ENCODE data around the gene CCDC146. TPM values are rescaled to one million over a fixed set of nuclear protein-coding genes. Genes with fewer than 3 reads are reported as not detected.

Gene CCDC146
- total RNA-seq, 4 donors from 2014 or later, result 11.9 to 16.1 (median 15.5) TPM

DNA sequence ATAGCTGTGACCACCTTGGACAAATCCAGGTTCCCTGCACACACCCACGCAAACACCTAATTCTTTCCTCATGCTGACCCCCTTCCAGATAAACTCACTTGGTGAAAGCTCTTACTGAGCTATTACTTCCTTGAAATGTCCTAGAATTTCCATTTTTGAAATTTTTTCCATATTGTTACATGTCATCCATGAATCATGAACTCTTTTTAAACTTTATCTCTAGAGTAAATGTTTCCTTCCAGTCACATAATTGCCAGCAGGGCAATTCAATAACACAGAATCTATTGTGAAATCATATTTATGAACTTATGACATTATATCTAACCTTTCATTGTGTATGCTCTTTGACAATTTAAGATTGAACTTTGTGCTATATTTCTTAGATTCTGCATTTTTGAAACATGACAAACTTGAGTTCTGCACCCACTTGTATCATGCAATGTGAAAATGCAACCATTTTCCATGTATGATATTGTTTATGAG lies 104.0 kb downstream of the CCDC146 start:
- no peak for TF ChIP-seq CTCF (IDR thresholded peaks at IDR 0.05; ENCODE audit: low read depth)

- no peak for TF ChIP-seq CTCF (IDR thresholded peaks at IDR 0.05; ENCODE audit: low read depth)
These were observed 110.1 kb downstream of the CCDC146 start for GRCh38 chr7:77232467-77232866.

DNA sequence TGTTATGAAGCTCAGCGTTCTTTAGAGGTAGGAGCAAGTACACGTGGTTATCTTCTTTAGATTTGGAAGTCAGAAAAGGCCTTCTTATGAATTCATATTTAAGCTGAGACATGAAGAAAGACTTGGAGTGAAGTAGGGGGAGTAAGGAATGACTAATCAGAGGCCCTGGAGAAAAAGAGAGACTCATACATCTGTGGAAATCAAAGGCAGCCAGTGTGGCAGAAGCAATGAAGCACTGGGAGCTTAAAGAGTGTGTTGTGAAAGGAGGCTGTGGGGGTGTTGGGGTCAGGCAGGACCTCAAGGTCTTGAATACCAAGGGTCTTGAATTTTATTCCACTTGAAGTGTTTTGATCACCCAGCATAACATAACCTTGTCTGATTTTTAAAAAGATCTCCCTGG lies 112.9 kb downstream of the CCDC146 start:
- no peak for TF ChIP-seq CTCF (IDR thresholded peaks at IDR 0.05; ENCODE audit: low read depth)

DNA sequence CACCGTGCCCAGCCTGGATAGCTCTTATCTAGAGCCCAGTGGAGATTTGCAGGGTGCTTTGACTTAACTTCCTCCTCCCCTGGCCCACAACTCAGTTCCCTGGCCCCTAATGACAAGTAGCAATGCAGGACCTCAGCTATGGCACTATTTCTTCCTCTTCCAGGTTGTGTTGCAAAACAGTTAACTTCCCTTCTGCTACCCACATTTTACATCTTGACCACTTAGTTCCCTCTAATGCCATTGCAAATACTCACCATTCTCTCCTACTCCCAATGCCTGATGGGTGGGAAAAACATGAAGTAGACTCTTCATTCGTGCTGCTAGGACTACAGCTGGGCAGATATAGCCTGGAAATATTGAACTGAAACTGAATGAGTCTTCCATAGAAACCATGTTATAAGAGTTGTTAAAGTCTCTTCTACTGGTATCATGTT lies 116.3 kb downstream of the CCDC146 start:
- no peak for TF ChIP-seq CTCF (IDR thresholded peaks at IDR 0.05; ENCODE audit: low read depth)

DNA sequence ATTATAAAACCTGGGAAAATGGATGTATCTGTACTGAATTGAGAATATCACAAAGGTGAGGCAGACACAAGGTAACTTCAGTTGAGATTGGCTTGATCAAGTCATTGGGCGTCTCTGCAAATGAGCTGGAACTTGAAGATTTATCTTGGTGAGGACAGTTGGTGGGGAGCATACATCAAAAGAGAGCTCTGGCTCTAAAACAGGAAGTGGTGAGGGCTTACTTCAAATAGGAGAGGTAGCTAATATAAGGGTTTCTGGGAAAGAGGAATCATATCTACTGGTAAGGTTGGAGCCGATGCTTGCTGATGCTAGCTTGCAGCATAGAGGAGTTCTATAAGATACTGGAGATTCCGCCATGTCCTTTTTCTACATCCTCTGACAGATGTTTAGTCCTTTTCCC lies 117.1 kb downstream of the CCDC146 start:
- no peak for TF ChIP-seq CTCF (IDR thresholded peaks at IDR 0.05; ENCODE audit: low read depth)

DNA sequence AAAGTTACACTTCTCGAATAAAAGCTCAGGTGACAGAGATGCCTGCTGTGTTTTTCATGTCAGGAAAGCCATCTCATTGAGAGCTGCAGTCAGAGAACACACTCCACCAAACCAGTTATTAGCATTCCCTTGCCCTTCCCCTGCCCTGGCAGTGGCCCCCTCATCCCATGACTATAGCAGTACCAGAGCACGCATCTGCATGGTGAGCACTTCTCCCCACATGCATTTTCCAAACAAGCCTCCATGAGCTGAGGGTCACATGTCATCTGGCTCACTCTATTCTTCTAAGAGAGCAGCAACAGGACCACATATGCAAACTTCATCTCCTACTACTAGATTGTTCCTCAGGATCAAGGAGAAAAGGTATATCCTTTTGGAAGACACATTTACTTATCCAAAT lies 119.7 kb downstream of the CCDC146 start:
- no peak for TF ChIP-seq CTCF (IDR thresholded peaks at IDR 0.05; ENCODE audit: low read depth)

DNA sequence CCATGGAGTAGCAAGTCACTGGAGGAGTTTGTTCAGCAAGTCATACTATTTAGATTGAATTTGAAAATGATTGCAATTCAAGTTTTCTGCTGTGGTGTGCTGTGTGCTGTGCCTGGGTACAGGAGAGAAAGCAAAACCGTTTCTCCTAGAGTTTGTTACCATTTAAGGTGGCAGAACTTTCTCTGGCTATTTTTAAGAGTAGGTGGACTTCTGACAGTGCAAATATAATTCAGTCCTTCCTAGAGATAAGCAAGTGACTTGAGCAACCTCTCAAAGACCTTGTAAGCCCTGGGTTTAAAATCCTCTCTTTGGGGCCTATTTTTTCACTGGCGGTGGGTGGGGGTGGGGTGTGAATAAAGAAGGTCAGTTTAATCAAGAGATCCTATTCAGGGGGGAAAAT lies 120.1 kb downstream of the CCDC146 start:
- TF ChIP-seq CTCF (IDR thresholded peaks at IDR 0.05; ENCODE audit: low read depth), result no peak
